ENCODE results near the gene BTK. TPM values are rescaled to one million over a fixed set of nuclear protein-coding genes. Genes with fewer than 3 reads are reported as not detected.
A peak's percentile ranks its signal among the peaks of the same experiment; 100 is the strongest.

Gene BTK
- total RNA-seq (2014; rRNA removed; shearing (Covaris generic)): 126 and 133 TPM in 2 replicates
- total RNA-seq (2022): 140 and 147 TPM in 2 replicates
- Bru-seq, nascent RNA: percentile 78 among the genes with signal in this experiment
- percentile 88 among the genes with signal in this experiment for BruChase-seq, experiment 1, labeled RNA remaining after a 6-hour chase
- BruChase-seq, experiment 2, labeled RNA remaining after a 2-hour chase: percentile 82 among the genes with signal in this experiment
- long read RNA-seq, transcript BTK-201 (19 exons, 2,579 nt): major isoform, 140 of 220 reads
- long read RNA-seq, partial matches to known transcripts: 36 of 220 reads
- long read RNA-seq, other reads (novel, unspliced or antisense): 42 of 220 reads

GRCh38 chrX:101385795-101386541 is at the start of gene BTK:
Gene BTK, minus strand, starts transcription at chrX:101386191. Its CDS starts 10,907 bp downstream, at chrX:101375284.
- TF ChIP-seq CTCF (conservative IDR thresholded peaks at IDR 0.05; ENCODE audit: low read length) (no peak), EZH2phosphoT487 (IDR thresholded peaks at IDR 0.05; ENCODE audit: borderline replicate concordance, low read depth, low read length) (no peak)
- Histone ChIP-seq H2AFZ (ENCODE audit: low read length) (no peak within 1 kb of the TSS; the same call in 1 of the 2 replicates), H3K79me2 (ENCODE audit: insufficient read depth, low read depth, low read length) (peaks cover 62% of the 10 kb centered on the region), H4K20me1 (ENCODE audit: insufficient read depth, low read length) (no peaks in the 10 kb centered on the region), H3K9me2 (ENCODE audit: insufficient read depth, low read length) (no peaks in the 10 kb centered on the region), H3K36me3 (ENCODE audit: insufficient read depth, low read length) (peaks cover 12% of the 10 kb centered on the region), H3K4me2 (ENCODE audit: low read length) (peak within 1 kb of the TSS; percentile 89), H3K27ac (ENCODE audit: low read depth, low read length, poor library complexity, severe bottlenecking) (peak within 1 kb of the TSS; percentile 91), H3K9me3 (ENCODE audit: low read length) (no peaks in the 10 kb centered on the region), H3K4me3 (ENCODE audit: low read depth, low read length, poor library complexity, severe bottlenecking) (peak within 1 kb of the TSS; percentile 96), H3K4me1 (ENCODE audit: insufficient read depth, low read length, poor library complexity, severe bottlenecking) (peaks cover 58% of the 10 kb centered on the region)
- TSS peak; percentile 66 for BruUV-seq (replicated peaks)
- ChIA-PET POLR2A (interaction anchor here (1.0 to 4.2 kb wide), 8 partner anchors 9 to 36 kb away, joined by 3 to 34 read pairs (median 6); partner anchors contain the start of gene TIMM8A), CTCF (ENCODE audit: unreplicated experiment) (no interaction called here)
- peak; percentile 80 for DNase-seq (ENCODE audit: low spot score)
- intact Hi-C loops (cut with micrococcal nuclease; ENCODE audit: unreplicated experiment): loop anchor here (2.0 to 10.0 kb wide), 2 partner anchors 15 to 461 kb away; partner anchors contain the start of gene XKRX

GRCh38 chrX:101430457-101431078 is 44.6 kb upstream of the BTK start:
- Histone ChIP-seq H3K4me2 (ENCODE audit: low read length) (no peak overlapping the region), H3K27ac (ENCODE audit: low read depth, low read length, poor library complexity, severe bottlenecking) (no peak overlapping the region), H3K4me3 (ENCODE audit: low read depth, low read length, poor library complexity, severe bottlenecking) (no peak overlapping the region), H4K20me1 (ENCODE audit: insufficient read depth, low read length) (no peaks in the 10 kb centered on the region), H3K4me1 (ENCODE audit: insufficient read depth, low read length, poor library complexity, severe bottlenecking) (no peaks in the 10 kb centered on the region), H3K9me3 (ENCODE audit: low read length) (no peaks in the 10 kb centered on the region), H3K9me2 (ENCODE audit: insufficient read depth, low read length) (no peaks in the 10 kb centered on the region), H3K79me2 (ENCODE audit: insufficient read depth, low read depth, low read length) (no peaks in the 10 kb centered on the region), H2AFZ (ENCODE audit: low read length) (no peak overlapping the region), H3K36me3 (ENCODE audit: insufficient read depth, low read length) (no peaks in the 10 kb centered on the region)
- ChIA-PET CTCF (ENCODE audit: unreplicated experiment) (no interaction called here), POLR2A (no interaction called here)
- intact Hi-C loops (cut with micrococcal nuclease; ENCODE audit: unreplicated experiment): no loop called here
- BruUV-seq (replicated peaks): no TSS peak
- DNase-seq (ENCODE audit: low spot score): no peak
- no peak for TF ChIP-seq EZH2phosphoT487 (IDR thresholded peaks at IDR 0.05; ENCODE audit: borderline replicate concordance, low read depth, low read length)
- TF ChIP-seq CTCF (conservative IDR thresholded peaks at IDR 0.05; ENCODE audit: low read length): no peak
